Body of pancreas (tissue), 4 donors: ENCODE measurements around the gene SMOC2.

Experiments
- POLR2A ChIP-seq, 3 donors: fragments of 450-650 bp; IDR thresholded peaks; one replicate each; pipeline ENCODE4 v1.6.1; 2016; ENCODE audit warnings: antibody characterized with exemption in 3 of 3, mild to moderate bottlenecking in 2 of 3
- TF ChIP-seq, protein P1 (sequence below), 7 experiments: fragments of 450-650 bp in 4 of 7; fragments of 200-600 bp in 3 of 7; sonication (generic) in 3 of 7; IDR thresholded peaks; one replicate each; pipeline ENCODE4 v1.5.1; 2016 to 2019; ENCODE audit warnings: antibody characterized with exemption in 7 of 7

DNA sequence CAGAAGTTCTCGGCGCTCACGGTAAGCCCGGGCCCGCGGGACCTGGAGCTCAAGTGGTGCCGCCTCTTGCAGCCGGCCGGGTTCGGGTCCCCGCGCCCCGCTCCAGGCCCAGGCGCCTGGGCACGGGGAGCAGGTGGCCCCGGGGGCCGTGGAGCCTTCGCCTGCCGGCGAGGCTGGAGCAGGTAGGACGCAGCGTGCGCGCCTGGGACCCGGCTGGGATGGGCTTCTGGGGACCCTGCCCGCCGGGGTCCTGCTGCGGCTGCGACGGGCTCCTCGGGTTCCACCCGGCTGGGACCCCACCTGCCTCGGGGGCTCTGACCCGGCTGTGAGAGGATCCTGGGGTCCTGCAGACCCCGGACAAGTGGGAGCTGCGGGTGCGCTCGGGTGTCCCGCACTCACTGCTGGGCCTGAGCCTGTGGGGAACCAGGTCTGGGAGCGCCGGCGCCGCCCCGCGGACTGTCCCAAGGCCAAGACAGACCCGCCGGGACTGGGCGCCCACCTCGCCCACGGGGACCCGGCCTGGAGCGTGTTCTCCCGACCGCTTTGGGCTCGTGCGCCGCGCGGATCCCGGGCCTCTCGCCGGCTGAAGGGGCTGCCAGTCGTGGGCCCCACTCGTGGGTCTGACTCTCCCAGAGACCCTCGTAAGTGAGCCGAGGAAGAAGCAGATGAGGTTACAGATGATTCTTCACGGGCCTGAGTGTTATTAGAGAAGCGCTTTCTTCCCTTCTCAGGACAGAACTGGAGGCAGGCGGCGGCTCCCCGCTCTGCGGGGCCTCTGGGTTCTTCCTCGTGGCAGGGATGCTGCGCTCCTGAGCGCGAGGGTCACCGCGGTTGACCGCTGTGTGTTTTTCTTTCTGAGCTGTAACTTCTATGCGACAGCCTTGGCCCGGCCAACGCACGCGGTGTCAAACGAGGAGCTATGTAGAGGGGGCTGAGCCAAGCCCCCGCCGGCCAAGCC lies 729 bp downstream of the SMOC2 start:
- TF ChIP-seq, protein P1, sequence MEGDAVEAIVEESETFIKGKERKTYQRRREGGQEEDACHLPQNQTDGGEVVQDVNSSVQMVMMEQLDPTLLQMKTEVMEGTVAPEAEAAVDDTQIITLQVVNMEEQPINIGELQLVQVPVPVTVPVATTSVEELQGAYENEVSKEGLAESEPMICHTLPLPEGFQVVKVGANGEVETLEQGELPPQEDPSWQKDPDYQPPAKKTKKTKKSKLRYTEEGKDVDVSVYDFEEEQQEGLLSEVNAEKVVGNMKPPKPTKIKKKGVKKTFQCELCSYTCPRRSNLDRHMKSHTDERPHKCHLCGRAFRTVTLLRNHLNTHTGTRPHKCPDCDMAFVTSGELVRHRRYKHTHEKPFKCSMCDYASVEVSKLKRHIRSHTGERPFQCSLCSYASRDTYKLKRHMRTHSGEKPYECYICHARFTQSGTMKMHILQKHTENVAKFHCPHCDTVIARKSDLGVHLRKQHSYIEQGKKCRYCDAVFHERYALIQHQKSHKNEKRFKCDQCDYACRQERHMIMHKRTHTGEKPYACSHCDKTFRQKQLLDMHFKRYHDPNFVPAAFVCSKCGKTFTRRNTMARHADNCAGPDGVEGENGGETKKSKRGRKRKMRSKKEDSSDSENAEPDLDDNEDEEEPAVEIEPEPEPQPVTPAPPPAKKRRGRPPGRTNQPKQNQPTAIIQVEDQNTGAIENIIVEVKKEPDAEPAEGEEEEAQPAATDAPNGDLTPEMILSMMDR (IDR thresholded peaks at IDR 0.05) = no peak
- TF ChIP-seq POLR2A (IDR thresholded peaks at IDR 0.05) = no peak
